ENCODE measurements around the gene TNS3.

DNA sequence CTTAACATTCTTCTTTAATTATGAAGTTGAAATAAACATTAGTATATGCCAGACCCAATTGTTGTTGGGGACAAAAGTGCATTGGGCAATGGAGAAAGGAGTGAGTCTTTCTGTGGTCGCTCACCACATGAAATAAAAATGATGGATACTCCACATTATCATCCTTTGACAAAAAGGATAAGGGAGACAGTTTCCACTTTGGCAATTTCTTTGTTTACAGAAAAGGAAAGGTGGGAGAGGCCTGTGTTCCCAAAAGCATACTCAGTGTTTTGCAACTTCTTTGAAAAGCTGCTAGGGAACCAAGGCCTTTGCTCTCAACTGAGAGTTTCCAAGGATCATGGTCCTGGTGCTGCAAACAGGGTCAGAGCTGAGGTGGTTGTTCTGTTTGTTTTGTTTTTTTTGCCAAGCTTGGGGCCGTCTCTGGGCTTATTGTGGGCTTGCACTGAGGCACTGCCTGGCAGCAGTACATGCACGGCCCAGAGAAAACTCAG is 341.9 kb downstream of the TNS3 start:
- TF ChIP-seq, protein P1, sequence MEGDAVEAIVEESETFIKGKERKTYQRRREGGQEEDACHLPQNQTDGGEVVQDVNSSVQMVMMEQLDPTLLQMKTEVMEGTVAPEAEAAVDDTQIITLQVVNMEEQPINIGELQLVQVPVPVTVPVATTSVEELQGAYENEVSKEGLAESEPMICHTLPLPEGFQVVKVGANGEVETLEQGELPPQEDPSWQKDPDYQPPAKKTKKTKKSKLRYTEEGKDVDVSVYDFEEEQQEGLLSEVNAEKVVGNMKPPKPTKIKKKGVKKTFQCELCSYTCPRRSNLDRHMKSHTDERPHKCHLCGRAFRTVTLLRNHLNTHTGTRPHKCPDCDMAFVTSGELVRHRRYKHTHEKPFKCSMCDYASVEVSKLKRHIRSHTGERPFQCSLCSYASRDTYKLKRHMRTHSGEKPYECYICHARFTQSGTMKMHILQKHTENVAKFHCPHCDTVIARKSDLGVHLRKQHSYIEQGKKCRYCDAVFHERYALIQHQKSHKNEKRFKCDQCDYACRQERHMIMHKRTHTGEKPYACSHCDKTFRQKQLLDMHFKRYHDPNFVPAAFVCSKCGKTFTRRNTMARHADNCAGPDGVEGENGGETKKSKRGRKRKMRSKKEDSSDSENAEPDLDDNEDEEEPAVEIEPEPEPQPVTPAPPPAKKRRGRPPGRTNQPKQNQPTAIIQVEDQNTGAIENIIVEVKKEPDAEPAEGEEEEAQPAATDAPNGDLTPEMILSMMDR (IDR thresholded peaks at IDR 0.05; ENCODE audit: insufficient read depth, low read depth, low read length), result no peak
- TF ChIP-seq EZH2 (IDR thresholded peaks at IDR 0.05; ENCODE audit: insufficient read depth, low read length), result no peak
